Keratinocyte (primary cell): ENCODE results near the gene MED27. TPM values are rescaled to one million over a fixed set of nuclear protein-coding genes. Genes with fewer than 3 reads are reported as not detected.

Source experiments
- DNase-seq: peaks from one replicate; pipeline ENCODE4 v3.0.0-alpha.2; 2011; ENCODE audit warnings: low read depth, missing footprints, low spot score
- FAIRE-seq: peaks from 2 replicates; lab custom pipeline; 2011; peaks lifted over from hg19 to GRCh38; lab: Jason Lieb, UNC
- H2AFZ ChIP-seq: 2 replicates; pipeline ENCODE4 v1.6.0; 2012; ENCODE audit warnings: low read length, control low read depth, inconsistent platforms; ENCODE audit not compliant: control insufficient read depth
- H3K27ac ChIP-seq: 2 replicates; pipeline ENCODE4 v1.5.1; 2011; ENCODE audit warnings: low read length; ENCODE audit not compliant: control insufficient read depth, insufficient read depth
- H3K27me3 ChIP-seq: 3 replicates; pipeline ENCODE4 v1.6.0; 2011; ENCODE audit warnings: low read length; ENCODE audit not compliant: control insufficient read depth, insufficient read depth; ENCODE audit errors: extremely low read depth
- H3K36me3 ChIP-seq, 2 experiments: 2 replicates in 1 of 2; 3 replicates in 1 of 2; pipeline ENCODE4 v1.5.1; 2011; ENCODE audit warnings: low read length in 2 of 2, mild to moderate bottlenecking in 1 of 2; ENCODE audit not compliant: control insufficient read depth in 2 of 2, insufficient read depth in 2 of 2; ENCODE audit errors: extremely low read depth in 1 of 2
- H3K4me1 ChIP-seq: 3 replicates; pipeline ENCODE4 v1.5.1; 2011; ENCODE audit warnings: low read length; ENCODE audit not compliant: control insufficient read depth, insufficient read depth; ENCODE audit errors: extremely low read depth
- H3K4me2 ChIP-seq: 3 replicates; pipeline ENCODE4 v1.6.0; 2011; ENCODE audit warnings: low read depth, low read length; ENCODE audit not compliant: control insufficient read depth, insufficient read depth; ENCODE audit errors: extremely low read depth
- H3K4me3 ChIP-seq, 3 experiments: fragments of 200-600 bp in 1 of 3; sonication (generic) in 1 of 3; 2 replicates in 2 of 3; 3 replicates in 1 of 3; pipeline ENCODE4 v1.5.1; 2011 to 2016; ENCODE audit warnings: low read length in 3 of 3, mild to moderate bottlenecking in 3 of 3, control low read depth in 2 of 3, inconsistent platforms in 1 of 3, low read depth in 1 of 3, mixed read lengths in 1 of 3, mixed run types in 1 of 3, moderate library complexity in 1 of 3; ENCODE audit not compliant: control insufficient read depth in 2 of 3, insufficient read depth in 2 of 3; ENCODE audit errors: extremely low read depth in 1 of 3
- H3K79me2 ChIP-seq: 2 replicates; pipeline ENCODE4 v1.6.0; 2012; ENCODE audit warnings: low read length; ENCODE audit not compliant: control insufficient read depth, insufficient read depth
- H3K9ac ChIP-seq: 3 replicates; pipeline ENCODE4 v1.6.0; 2011; ENCODE audit warnings: low read length; ENCODE audit not compliant: control insufficient read depth, insufficient read depth; ENCODE audit errors: extremely low read depth
- H3K9me1 ChIP-seq: 3 replicates; pipeline ENCODE4 v1.6.0; 2011; ENCODE audit warnings: low read length; ENCODE audit not compliant: control insufficient read depth, insufficient read depth; ENCODE audit errors: extremely low read depth
- H3K9me3 ChIP-seq: 2 replicates; pipeline ENCODE4 v1.5.1; 2012; ENCODE audit warnings: low read depth, low read length; ENCODE audit not compliant: control insufficient read depth
- H4K20me1 ChIP-seq: 3 replicates; pipeline ENCODE4 v1.6.0; 2011; ENCODE audit warnings: low read length; ENCODE audit not compliant: control insufficient read depth, insufficient read depth; ENCODE audit errors: extremely low read depth
- CTCF ChIP-seq, 3 experiments: IDR thresholded peaks in 1 of 3; conservative IDR thresholded peaks in 1 of 3; optimal IDR thresholded peaks in 1 of 3; 2 replicates in 2 of 3; 3 replicates in 1 of 3; pipeline versions ENCODE3 to v1.5.1; 2011; ENCODE audit warnings: low read length in 3 of 3, mild to moderate bottlenecking in 3 of 3, moderate library complexity in 2 of 3, control low read depth in 1 of 3, inconsistent platforms in 1 of 3; ENCODE audit not compliant: insufficient read depth in 2 of 3; ENCODE audit errors: extremely low read depth in 1 of 3
- EZH2 ChIP-seq: IDR thresholded peaks from one replicate; pipeline ENCODE4 v1.6.1; 2012; ENCODE audit warnings: inconsistent platforms, mild to moderate bottlenecking, low read length, moderate library complexity
- dilution Hi-C: fragments of 300-500 bp; cut with MboI; formaldehyde crosslinking; loops from one replicate; pipeline ENCODE4 v1.7.0; 2020; ENCODE audit warnings: low sequenced_read_pairs; ENCODE audit not compliant: extremely low pct_ligation_motif_present
- polyA plus RNA-seq, 5 experiments: library from polyadenylated mRNA; depleted of rRNA in 3 of 5; stranded (reverse) in 3 of 5; stranded (forward) in 1 of 5; unstranded in 1 of 5; fragments of >200 nt; gene quantifications; 1 replicate in 1 of 5; 2 replicates in 3 of 5; 3 replicates in 1 of 5; pipeline versions ENCODE4 v1.2.1 to v1.2.3, GENCODE V29; 2011 to 2012; ENCODE audit warnings: missing spikeins in 2 of 5, low read depth in 1 of 5, low replicate concordance in 1 of 5

The MED27 gene
- polyA plus RNA-seq, 1 donor (not counting 4 experiments of a cell fraction or from before 2014, with no cell fraction given): 39.0 TPM

DNA sequence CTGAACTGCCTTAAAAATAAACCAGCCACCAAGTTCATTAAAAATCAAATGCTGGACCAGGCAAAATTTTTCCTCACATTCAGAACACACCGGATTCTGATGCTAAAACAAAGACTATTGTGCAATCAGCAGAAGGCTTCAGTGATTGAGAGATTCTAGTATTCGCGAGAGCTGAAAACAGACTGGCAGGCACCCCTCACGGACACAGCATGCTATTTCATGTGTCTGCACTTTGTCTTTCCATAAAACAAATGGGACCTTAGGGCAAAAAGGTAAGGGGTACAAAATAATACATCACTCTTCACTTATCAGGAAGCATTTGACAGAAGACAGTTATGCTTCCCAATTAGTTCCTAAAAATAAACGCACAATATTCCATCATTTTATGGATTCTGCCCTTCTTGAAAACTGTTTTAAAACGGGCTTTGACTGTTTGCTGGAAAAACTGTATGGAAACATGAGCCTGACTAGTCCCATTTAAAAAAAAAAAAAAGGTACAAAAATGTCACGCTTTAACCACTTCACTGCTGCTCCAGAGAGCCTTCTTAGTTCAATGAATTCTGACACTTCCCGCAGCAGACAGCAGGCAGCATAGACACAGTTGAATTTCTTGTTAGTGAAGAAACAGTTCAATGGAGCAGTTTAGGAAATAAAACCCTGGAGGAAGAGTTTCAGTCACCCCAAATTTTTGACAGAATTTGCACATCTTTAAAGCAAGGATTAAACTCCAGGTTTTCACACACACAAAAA is 99.2 kb downstream of the MED27 start:
- dilution Hi-C loops: no loop called here
- no peaks in the 10 kb centered on the region for H3K79me2 ChIP-seq
- H3K4me3 ChIP-seq: no peak overlapping the region
- H3K4me1 ChIP-seq: no peaks in the 10 kb centered on the region
- H2AFZ ChIP-seq: no peak overlapping the region
- no peaks in the 10 kb centered on the region for H3K9me3 ChIP-seq
- no peak overlapping the region for H3K9ac ChIP-seq
- no peaks in the 10 kb centered on the region for H3K36me3 ChIP-seq
- H3K27me3 ChIP-seq: no peaks in the 10 kb centered on the region
- DNase-seq: no peak
- H3K4me2 ChIP-seq: no peak overlapping the region
- TF ChIP-seq CTCF (optimal IDR thresholded peaks at IDR 0.05 in 1 of 3, IDR thresholded peaks at IDR 0.05 in 1 of 3, conservative IDR thresholded peaks at IDR 0.05 in 1 of 3; ENCODE audit: extremely low read depth in 1 of 3, insufficient read depth in 2 of 3, low read length in 3 of 3) (no peak), EZH2 (no peak)
- no peak overlapping the region for H3K27ac ChIP-seq
- H4K20me1 ChIP-seq: no peaks in the 10 kb centered on the region
- FAIRE-seq: no peak
- H3K9me1 ChIP-seq: no peaks in the 10 kb centered on the region

GRCh38 chr9:131977109-131977838 is 102.4 kb downstream of the MED27 start:
- DNase-seq: no peak
- no peak overlapping the region for H3K4me2 ChIP-seq
- no peak overlapping the region for H3K27ac ChIP-seq
- H3K27me3 ChIP-seq: no peaks in the 10 kb centered on the region
- H3K9ac ChIP-seq: no peak overlapping the region
- dilution Hi-C loops: no loop called here
- H2AFZ ChIP-seq: no peak overlapping the region
- no peak overlapping the region for H3K4me3 ChIP-seq
- H3K36me3 ChIP-seq: no peaks in the 10 kb centered on the region
- H4K20me1 ChIP-seq: no peaks in the 10 kb centered on the region
- TF ChIP-seq EZH2 (no peak), CTCF (optimal IDR thresholded peaks at IDR 0.05 in 1 of 3, IDR thresholded peaks at IDR 0.05 in 1 of 3, conservative IDR thresholded peaks at IDR 0.05 in 1 of 3; ENCODE audit: extremely low read depth in 1 of 3, insufficient read depth in 2 of 3, low read length in 3 of 3) (no peak)
- FAIRE-seq: no peak
- peaks cover 3% of the 10 kb centered on the region for H3K9me1 ChIP-seq
- H3K79me2 ChIP-seq: no peaks in the 10 kb centered on the region
- no peaks in the 10 kb centered on the region for H3K4me1 ChIP-seq
- H3K9me3 ChIP-seq: no peaks in the 10 kb centered on the region
